Measurements from ENCODE around the gene RNF213. TPM values are rescaled to one million over a fixed set of nuclear protein-coding genes. Genes with fewer than 3 reads are reported as not detected.

The RNF213 gene
- total and polyA plus RNA-seq, 10 of the 15 experiments (the other 5 are each of a cell fraction or from before 2014, with no cell fraction given): 18.6 to 145 (median 65.8) TPM

GRCh38 chr17:80232438-80232837, 28.2 kb upstream of the RNF213 start:
- Histone ChIP-seq H3K9me3 (replicated peaks; ENCODE audit: control insufficient read depth, insufficient read depth, low read length) (peaks cover 9% of the 10 kb centered on the region; the same call in 2 of the 3 replicates), H2AFZ (ENCODE audit: control insufficient read depth, low read depth, low read length) (no peak overlapping the region), H3K36me3 (ENCODE audit: control insufficient read depth in 2 of 2, insufficient read depth in 2 of 2, low read length in 1 of 2) (no peaks in the 10 kb centered on the region), H3K27ac (ENCODE audit: control insufficient read depth, insufficient read depth) (no peak overlapping the region), H3K4me1 (ENCODE audit: control insufficient read depth, insufficient read depth, low read length) (no peaks in the 10 kb centered on the region), H3K79me2 (ENCODE audit: control insufficient read depth, insufficient read depth, low read length) (no peaks in the 10 kb centered on the region), H4K20me1 (ENCODE audit: control insufficient read depth, insufficient read depth) (no peaks in the 10 kb centered on the region), H3K9ac (ENCODE audit: control insufficient read depth, insufficient read depth, low read length) (no peak overlapping the region), H3K4me2 (ENCODE audit: control insufficient read depth, insufficient read depth) (no peak overlapping the region), H3K4me3 (no peak overlapping the region), H3K27me3 (replicated peaks in 1 of 2; ENCODE audit: control insufficient read depth in 2 of 2, insufficient read depth in 2 of 2, low read length in 1 of 2) (no peaks in the 10 kb centered on the region)
- 15% methylated on average over 1 of the region's 1 CpG for WGBS (ENCODE audit: insufficient coverage, insufficient replicate concordance, low lambda C conversion rate, missing lambda C conversion rate)
- BruUV-seq (replicated peaks): no TSS peak
- ATAC-seq (no peak), DNase-seq (ENCODE audit: low read depth, low spot score) (no peak), FAIRE-seq (no peak)
- ChIA-PET SMC1A (ENCODE audit: uncharacterized antibody, unreplicated experiment) (no interaction called here), CTCF (no interaction called here), RAD21 (ENCODE audit: unreplicated experiment) (no interaction called here), POLR2A (no interaction called here)
- intact Hi-C loops (cut with micrococcal nuclease; ENCODE audit: unreplicated experiment): no loop called here
- in situ Hi-C loops (cut with MboI): no loop called here
- TF ChIP-seq YY1 (IDR thresholded peaks at IDR 0.05; ENCODE audit: low read depth, low read length) (no peak), ZNF687 (IDR thresholded peaks at IDR 0.05) (no peak), CBX3 (IDR thresholded peaks at IDR 0.05; ENCODE audit: borderline replicate concordance, low read depth) (no peak), NFYB (IDR thresholded peaks at IDR 0.05; ENCODE audit: insufficient read depth, low read depth, low read length) (no peak), PKNOX1 (IDR thresholded peaks at IDR 0.05) (no peak), CBX5 (IDR thresholded peaks at IDR 0.05; ENCODE audit: low read depth) (no peak), POLR2AphosphoS2 (IDR thresholded peaks at IDR 0.05; ENCODE audit: low read depth, low read length) (no peak), PRDM15 (CRISPR knock-in tag; IDR thresholded peaks at IDR 0.05) (no peak), HDGF (IDR thresholded peaks at IDR 0.05) (no peak), SRF (IDR thresholded peaks at IDR 0.05; ENCODE audit: low read depth in 2 of 2, low read length in 2 of 2) (no peak), HDAC6 (IDR thresholded peaks at IDR 0.05; ENCODE audit: unreplicated experiment) (no peak), FOXK2 (IDR thresholded peaks at IDR 0.05) (no peak), ATF3 (IDR thresholded peaks at IDR 0.05; ENCODE audit: borderline replicate concordance, extremely low read depth, low read depth, low read length) (no peak), CEBPB (IDR thresholded peaks at IDR 0.05; ENCODE audit: borderline replicate concordance in 1 of 2, low read depth in 2 of 2, low read length in 2 of 2) (no peak), EP300 (IDR thresholded peaks at IDR 0.05; ENCODE audit: borderline replicate concordance in 1 of 2, control insufficient read depth in 1 of 2, low read depth in 2 of 2, low read length in 2 of 2) (no peak), WRNIP1 (IDR thresholded peaks at IDR 0.05; ENCODE audit: borderline replicate concordance, low read depth, low read length) (no peak)

Data from GM12878 (cell line).